ENCODE measurements around the gene ADRM1. TPM values are rescaled to one million over a fixed set of nuclear protein-coding genes. Genes with fewer than 3 reads are reported as not detected.

The ADRM1 gene
- total RNA-seq, 2 experiments from 2014 or later, result 40.8 to 44.3 TPM

GRCh38 chr20:62325172-62325905, 22.5 kb downstream of the ADRM1 start:
- intact Hi-C loops (cut with DNase I, micrococcal nuclease), result no loop called here

GRCh38 chr20:62326559-62326958, 23.8 kb downstream of the ADRM1 start:
- Mint-ChIP-seq H3K4me3 (no peak overlapping the region), H3K4me1 (ENCODE audit: low read depth) (no peaks in the 10 kb centered on the region), H3K36me3 (ENCODE audit: low read depth) (no peaks in the 10 kb centered on the region), H3K9me3 (no peaks in the 10 kb centered on the region), H3K27me3 (no peaks in the 10 kb centered on the region), H3K27ac (no peak overlapping the region)
- DNase-seq, result no peak
- Histone ChIP-seq H3K27ac (ENCODE audit: low read depth in 1 of 2, low read length in 2 of 2) (no peak overlapping the region), H3K27me3 (ENCODE audit: control insufficient read depth in 1 of 2, insufficient read depth in 2 of 2, low read length in 2 of 2) (no peaks in the 10 kb centered on the region), H3K4me3 (ENCODE audit: low read length) (no peak overlapping the region), H3K4me1 (ENCODE audit: insufficient read depth, low read length) (no peaks in the 10 kb centered on the region), H3K36me3 (ENCODE audit: insufficient read depth, low read length) (no peaks in the 10 kb centered on the region), H3K9me3 (ENCODE audit: control insufficient read depth in 1 of 2, insufficient read depth in 1 of 2, low read length in 2 of 2) (peaks cover 0 to 7% of the 10 kb centered on the region in 2 experiments)
- intact Hi-C loops (cut with DNase I, micrococcal nuclease), result no loop called here
- TF ChIP-seq CTCF (IDR thresholded peaks at IDR 0.05), result no peak
- no peak for ATAC-seq (ENCODE audit: poor library complexity)
- POLR2A ChIA-PET, result no interaction called here
- CTCF ChIA-PET, result no interaction called here

More at GRCh38 chr20:62325172-62325905, 22.5 kb downstream of the ADRM1 start:
- Mint-ChIP-seq H3K36me3 (ENCODE audit: low read depth) (no peaks in the 10 kb centered on the region), H3K4me1 (ENCODE audit: low read depth) (no peaks in the 10 kb centered on the region), H3K27ac (no peak overlapping the region), H3K9me3 (no peaks in the 10 kb centered on the region), H3K4me3 (no peak overlapping the region), H3K27me3 (no peaks in the 10 kb centered on the region)
- H3K27me3 ChIP-seq (ENCODE audit: control insufficient read depth in 1 of 2, insufficient read depth in 2 of 2, low read length in 2 of 2), result no peaks in the 10 kb centered on the region
- POLR2A ChIA-PET, result no interaction called here
- ATAC-seq (ENCODE audit: poor library complexity) (no peak), DNase-seq (no peak)
- H3K9me3 ChIP-seq (ENCODE audit: control insufficient read depth in 1 of 2, insufficient read depth in 1 of 2, low read length in 2 of 2), result peaks cover 0 to 7% of the 10 kb centered on the region in 2 experiments
- no peak overlapping the region for H3K27ac ChIP-seq (ENCODE audit: low read depth in 1 of 2, low read length in 2 of 2)
- TF ChIP-seq CTCF (IDR thresholded peaks at IDR 0.05), result no peak
- no peaks in the 10 kb centered on the region for H3K4me1 ChIP-seq (ENCODE audit: insufficient read depth, low read length)
- CTCF ChIA-PET, result no interaction called here
- H3K36me3 ChIP-seq (ENCODE audit: insufficient read depth, low read length), result no peaks in the 10 kb centered on the region
- H3K4me3 ChIP-seq (ENCODE audit: low read length), result no peak overlapping the region

- Mint-ChIP-seq H3K27ac (no peak overlapping the region), H3K4me3 (no peak overlapping the region), H3K9me3 (no peaks in the 10 kb centered on the region), H3K27me3 (no peaks in the 10 kb centered on the region), H3K36me3 (ENCODE audit: low read depth) (no peaks in the 10 kb centered on the region), H3K4me1 (ENCODE audit: low read depth) (no peaks in the 10 kb centered on the region)
- Histone ChIP-seq H3K4me1 (ENCODE audit: insufficient read depth, low read length) (no peaks in the 10 kb centered on the region), H3K36me3 (ENCODE audit: insufficient read depth, low read length) (no peaks in the 10 kb centered on the region), H3K27ac (ENCODE audit: low read depth in 1 of 2, low read length in 2 of 2) (no peak overlapping the region), H3K4me3 (ENCODE audit: low read length) (no peak overlapping the region), H3K27me3 (ENCODE audit: control insufficient read depth in 1 of 2, insufficient read depth in 2 of 2, low read length in 2 of 2) (no peaks in the 10 kb centered on the region), H3K9me3 (ENCODE audit: control insufficient read depth in 1 of 2, insufficient read depth in 1 of 2, low read length in 2 of 2) (peaks cover 0 to 7% of the 10 kb centered on the region in 2 experiments)
- no peak for TF ChIP-seq CTCF (IDR thresholded peaks at IDR 0.05)
- CTCF ChIA-PET, result no interaction called here
- ATAC-seq (ENCODE audit: poor library complexity), result no peak
- POLR2A ChIA-PET, result no interaction called here
- intact Hi-C loops (cut with DNase I, micrococcal nuclease), result no loop called here
- DNase-seq, result no peak
Measured at GRCh38 chr20:62326959-62327725, 24.3 kb downstream of the ADRM1 start.

All from CD4-positive, alpha-beta T cell (primary cell).